H1 (cell line): ENCODE data around the gene PTTG1IP. TPM values are rescaled to one million over a fixed set of nuclear protein-coding genes. Genes with fewer than 3 reads are reported as not detected.

Source experiments
- CTCF ChIA-PET: fragments of 300-600 bp; sonication (Branson Sonifier 250); formaldehyde crosslinking; loops from one replicate; lab custom pipeline; 2021; ENCODE audit not compliant: partially characterized antibody; lab: Charles Lee
- POLR2A ChIA-PET: fragments of 300-600 bp; sonication (Branson Sonifier 250); formaldehyde crosslinking; loops from one replicate; lab custom pipeline; 2021; ENCODE audit warnings: inconsistent platforms; ENCODE audit not compliant: partially characterized antibody; lab: Charles Lee
- DNase-seq, 2 experiments: peaks; one replicate each; pipeline versions ENCODE4 v3.0.0 to v3.0.0-alpha.2; 2010 to 2022; ENCODE audit warnings: low spot score in 2 of 2, low read depth in 1 of 2, mixed read lengths in 1 of 2
- FAIRE-seq: peaks from 2 replicates; lab custom pipeline; 2011; peaks lifted over from hg19 to GRCh38; lab: Jason Lieb, UNC
- H2AFZ ChIP-seq: 2 replicates; pipeline ENCODE4 v1.8.1; 2012; ENCODE audit warnings: low read length, inconsistent platforms
- H2AK5ac ChIP-seq: 2 replicates; pipeline ENCODE4 v1.6.1; 2013; ENCODE audit warnings: low read depth, low read length
- H2BK120ac ChIP-seq: replicated peaks from 2 replicates; pipeline ENCODE3; 2013; ENCODE audit warnings: low read depth, low read length, inconsistent platforms
- H2BK12ac ChIP-seq: 2 replicates; pipeline ENCODE4 v1.6.1; 2013; ENCODE audit warnings: low read depth, low read length
- H2BK15ac ChIP-seq: 2 replicates; pipeline ENCODE4 v1.6.1; 2013; ENCODE audit warnings: low read length
- H2BK20ac ChIP-seq: 2 replicates; pipeline ENCODE4 v1.6.1; 2013; ENCODE audit warnings: low read length
- H2BK5ac ChIP-seq: 2 replicates; pipeline ENCODE4 v1.6.1; 2013; ENCODE audit warnings: low read depth, low read length
- H3K14ac ChIP-seq: 2 replicates; pipeline ENCODE4 v1.6.1; 2013; ENCODE audit warnings: inconsistent platforms; ENCODE audit not compliant: insufficient read length
- H3K18ac ChIP-seq: 2 replicates; pipeline ENCODE4 v1.6.1; 2013; ENCODE audit warnings: low read length; ENCODE audit errors: extremely low read depth
- H3K23ac ChIP-seq: 2 replicates; pipeline ENCODE4 v1.6.1; 2013; ENCODE audit warnings: inconsistent platforms; ENCODE audit not compliant: insufficient read length
- H3K23me2 ChIP-seq: 2 replicates; pipeline ENCODE4 v1.6.1; 2013; ENCODE audit warnings: low read depth, low read length
- H3K27ac ChIP-seq: 2 replicates; pipeline ENCODE4 v1.6.1; 2011; ENCODE audit warnings: low read depth, low read length, inconsistent platforms
- H3K27me3 ChIP-seq, 4 experiments: replicated peaks in 1 of 4; 1 replicate in 1 of 4; 2 replicates in 3 of 4; pipeline versions ENCODE4 v1.6.1 to v1.8.1; 2011 to 2013; ENCODE audit warnings: low read length in 3 of 4, mild to moderate bottlenecking in 3 of 4, inconsistent platforms in 2 of 4, mixed read lengths in 2 of 4, moderate library complexity in 1 of 4; ENCODE audit not compliant: control insufficient read depth in 3 of 4, insufficient read depth in 3 of 4; ENCODE audit errors: extremely low read depth in 1 of 4
- H3K36me3 ChIP-seq, 4 experiments: 2 replicates each; pipeline versions ENCODE4 v1.6.1 to v1.8.1; 2011 to 2013; ENCODE audit warnings: mild to moderate bottlenecking in 4 of 4, low read length in 3 of 4, moderate library complexity in 2 of 4, control low read depth in 1 of 4, inconsistent platforms in 1 of 4; ENCODE audit not compliant: insufficient read depth in 4 of 4, control insufficient read depth in 2 of 4
- H3K4ac ChIP-seq: replicated peaks from 2 replicates; pipeline ENCODE3; 2013; ENCODE audit warnings: low read length, low read depth, mixed read lengths, inconsistent platforms; ENCODE audit not compliant: insufficient read length
- H3K4me1 ChIP-seq, 4 experiments: replicated peaks in 1 of 4; 1 replicate in 1 of 4; 2 replicates in 3 of 4; pipeline versions ENCODE4 v1.6.1 to v1.8.1; 2011 to 2013; ENCODE audit warnings: low read length in 3 of 4, inconsistent platforms in 2 of 4, mixed read lengths in 1 of 4; ENCODE audit not compliant: insufficient read depth in 4 of 4, control insufficient read depth in 3 of 4
- H3K4me2 ChIP-seq, 2 experiments: 2 replicates each; pipeline versions ENCODE4 v1.6.1 to v1.8.1; 2011 to 2013; ENCODE audit warnings: low read depth in 2 of 2, low read length in 2 of 2, control low read depth in 1 of 2, inconsistent platforms in 1 of 2, mild to moderate bottlenecking in 1 of 2; ENCODE audit not compliant: insufficient read depth in 1 of 2
- H3K4me3 ChIP-seq, 4 experiments: fragments of 200-600, 300-600 bp in 1 of 4; sonication (generic), shearing (Covaris generic), sonication (Bioruptor Twin) in 1 of 4; 2 replicates each; pipeline versions ENCODE4 v1.5.1 to v1.8.1; 2011 to 2016; ENCODE audit warnings: low read length in 4 of 4, low read depth in 3 of 4, control low read depth in 2 of 4, inconsistent platforms in 2 of 4, mild to moderate bottlenecking in 2 of 4, mixed read lengths in 1 of 4, moderate library complexity in 1 of 4; ENCODE audit not compliant: insufficient read depth in 2 of 4; ENCODE audit errors: extremely low read depth in 1 of 4
- H3K56ac ChIP-seq: replicated peaks from 2 replicates; pipeline ENCODE3; 2013; ENCODE audit warnings: low read depth, mild to moderate bottlenecking, mixed read lengths, low read length, inconsistent platforms; ENCODE audit not compliant: insufficient read length
- H3K79me1 ChIP-seq: 2 replicates; pipeline ENCODE4 v1.6.1; 2013; ENCODE audit warnings: low read depth, low read length, control low read depth
- H3K79me2 ChIP-seq, 2 experiments: 2 replicates each; pipeline versions ENCODE4 v1.6.1 to v1.8.1; 2012 to 2013; ENCODE audit warnings: low read length in 2 of 2, mild to moderate bottlenecking in 2 of 2, inconsistent platforms in 1 of 2; ENCODE audit not compliant: insufficient read depth in 2 of 2, control insufficient read depth in 1 of 2
- H3K9ac ChIP-seq, 4 experiments: replicated peaks in 1 of 4; 1 replicate in 1 of 4; 2 replicates in 3 of 4; pipeline versions ENCODE4 v1.6.1 to v1.8.1; 2011 to 2013; ENCODE audit warnings: low read depth in 3 of 4, low read length in 3 of 4, control low read depth in 2 of 4, mild to moderate bottlenecking in 2 of 4, moderate library complexity in 2 of 4, inconsistent platforms in 1 of 4; ENCODE audit errors: extremely low read depth in 1 of 4
- H3K9me3 ChIP-seq, 2 experiments: 2 replicates each; pipeline versions ENCODE4 v1.6.1 to v1.8.1; 2012 to 2013; ENCODE audit warnings: mild to moderate bottlenecking in 2 of 2, moderate library complexity in 2 of 2, control low read depth in 1 of 2, inconsistent platforms in 1 of 2, low read depth in 1 of 2, low read length in 1 of 2, mixed read lengths in 1 of 2; ENCODE audit not compliant: insufficient read depth in 2 of 2
- H4K20me1 ChIP-seq, 2 experiments: replicated peaks in 1 of 2; 2 replicates each; pipeline versions ENCODE3 to v1.8.1; 2011 to 2013; ENCODE audit warnings: inconsistent platforms in 2 of 2, low read length in 2 of 2, mild to moderate bottlenecking in 1 of 2; ENCODE audit not compliant: insufficient read depth in 2 of 2, control insufficient read depth in 1 of 2
- H4K5ac ChIP-seq: 2 replicates; pipeline ENCODE4 v1.6.1; 2013; ENCODE audit warnings: low read length, low read depth, mixed read lengths, inconsistent platforms; ENCODE audit not compliant: insufficient read length
- H4K8ac ChIP-seq: 2 replicates; pipeline ENCODE4 v1.8.0; 2013; ENCODE audit warnings: mild to moderate bottlenecking, moderate library complexity, low read length, inconsistent platforms; ENCODE audit not compliant: insufficient read depth; ENCODE audit errors: extremely low read depth
- H4K91ac ChIP-seq: replicated peaks from 2 replicates; pipeline ENCODE3; 2013; ENCODE audit warnings: low read length, mixed read lengths, inconsistent platforms; ENCODE audit not compliant: insufficient read length
- ATF3 ChIP-seq: IDR thresholded peaks from 2 replicates; pipeline ENCODE4 v1.6.1; 2011; ENCODE audit warnings: low read depth, mild to moderate bottlenecking, low read length; ENCODE audit not compliant: insufficient read depth
- HDAC6 ChIP-seq: IDR thresholded peaks from one replicate; pipeline ENCODE4 v1.7.1; 2012; ENCODE audit warnings: low read depth, mild to moderate bottlenecking, inconsistent platforms, low read length, moderate library complexity
- POLR2AphosphoS5 ChIP-seq: IDR thresholded peaks from 2 replicates; pipeline ENCODE4 v1.6.1; 2011; ENCODE audit warnings: low read depth, low read length
- SUZ12 ChIP-seq: fragments of 200-600 bp; sonication (generic); IDR thresholded peaks from 2 replicates; pipeline ENCODE4 v1.6.1; 2012; ENCODE audit warnings: mild to moderate bottlenecking, inconsistent platforms, low read length, moderate library complexity, mixed read lengths
- USF2 ChIP-seq: IDR thresholded peaks from 2 replicates; pipeline ENCODE4 v1.6.1; 2011; ENCODE audit warnings: low read length, improper control_type of control experiment
- WGBS, 2 experiments: shearing (Covaris generic) in 1 of 2; methylation state at CpG; one replicate each; pipeline versions ENCODE4 v1.1.6 to v1.1.7; 2013 to 2015; ENCODE audit warnings: low lambda C conversion rate in 2 of 2, mixed read lengths in 2 of 2, inconsistent platforms in 1 of 2, low coverage in 1 of 2, missing lambda C conversion rate in 1 of 2; ENCODE audit not compliant: insufficient replicate concordance in 2 of 2, insufficient coverage in 1 of 2, insufficient read length in 1 of 2; ENCODE audit errors: extremely low coverage in 1 of 2, missing lambda C conversion rate in 1 of 2; 5-methylcytosine and 5-hydroxymethylcytosine counted together
- polyA plus RNA-seq, 7 experiments: library from polyadenylated mRNA; depleted of rRNA in 3 of 7; stranded (reverse) in 5 of 7; unstranded in 2 of 7; fragments of >200 nt in 5 of 7; fragments of 200-250 nt in 2 of 7; gene quantifications; 1 replicate in 5 of 7; 2 replicates in 1 of 7; 4 replicates in 1 of 7; pipeline versions ENCODE4 v1.2.1 to v1.2.3, GENCODE V29; 2011 to 2013; ENCODE audit warnings: missing spikeins in 2 of 7, mixed read lengths in 2 of 7
- total RNA-seq: library from RNA; stranded (reverse); fragmentation: NEBNext Ultra II Directional; extraction: Animal tissue kit (Norgen Biotek cat#: 25700); gene quantifications from 2 replicates; pipeline ENCODE4 v1.2.1, GENCODE V29; 2021

PTTG1IP gene
- total and polyA plus RNA-seq, 2 of the 8 experiments (the other 6 are each of a cell fraction or from before 2014, with no cell fraction given) = 90.8 to 130 TPM

DNA sequence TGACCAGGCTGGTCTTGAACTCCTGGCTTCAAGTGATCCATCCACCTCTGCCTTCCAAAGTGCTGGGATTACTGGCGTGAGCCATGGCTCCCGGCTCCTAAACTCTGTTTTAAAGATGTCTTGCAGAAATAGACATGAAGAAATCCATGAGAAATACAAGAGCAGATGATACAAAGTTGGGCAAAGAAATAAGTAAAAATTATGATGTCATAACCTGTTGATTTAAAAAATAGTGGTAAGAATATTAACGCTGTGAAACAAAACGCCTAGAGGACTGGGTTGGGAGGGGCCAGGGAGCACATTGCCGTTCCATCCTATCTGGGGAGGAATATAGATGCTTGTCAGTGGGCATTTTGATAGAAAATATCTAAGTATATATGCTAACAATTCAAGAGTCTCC is 48.4 kb upstream of the PTTG1IP start:
- Histone ChIP-seq H3K27ac (no peak overlapping the region), H3K79me2 (no peaks in the 10 kb centered on the region), H2BK15ac (no peak overlapping the region), H3K4ac (no peak overlapping the region), H2AK5ac (no peak overlapping the region), H2BK120ac (no peak overlapping the region), H3K27me3 (peaks cover 15 to 69% (median 58%) of the 10 kb centered on the region in 4 experiments), H3K4me2 (no peak overlapping the region; a peak in 1 of 4 replicates), H3K23ac (no peak overlapping the region), H2BK20ac (no peak overlapping the region), H2AFZ (no peak overlapping the region), H4K20me1 (peaks cover 0 to 5% of the 10 kb centered on the region in 2 experiments), H3K56ac (no peak overlapping the region), H3K36me3 (no peaks in the 10 kb centered on the region), H4K8ac (no peak overlapping the region), H3K4me1 (peaks cover 0 to 17% (median 10%) of the 10 kb centered on the region in 4 experiments; a peak in 6 of 7 replicates), H3K4me3 (no peak overlapping the region), H3K9me3 (no peaks in the 10 kb centered on the region), H3K14ac (no peak overlapping the region), H3K9ac (no peak overlapping the region), H3K23me2 (peaks cover 8% of the 10 kb centered on the region), H2BK5ac (no peak overlapping the region), H2BK12ac (no peak overlapping the region), H4K5ac (no peak overlapping the region), H3K79me1 (0 out of 2 replicates have a peak, but pooled peaks cover 3% of the 10 kb centered on the region), H4K91ac (no peak overlapping the region), H3K18ac (no peak overlapping the region)
- 84% methylated on average over 5 of the region's 5 CpGs; no CpG with 5 or more reads in 1 of the 2 experiments for WGBS, 2 experiments
- no peak for TF ChIP-seq USF2
- no peak for TF ChIP-seq HDAC6
- no peak for TF ChIP-seq ATF3
- TF ChIP-seq POLR2AphosphoS5 = no peak
- TF ChIP-seq SUZ12 = no peak
- DNase-seq (no peak), FAIRE-seq (no peak)
- ChIA-PET POLR2A (no interaction called here), CTCF (no interaction called here)
